Measurements from ENCODE around the gene XIRP1. TPM values are rescaled to one million over a fixed set of nuclear protein-coding genes. Genes with fewer than 3 reads are reported as not detected.
A peak's percentile ranks its signal among the peaks of the same experiment; 100 is the strongest.

The XIRP1 gene
- total and polyA plus RNA-seq, 7 donors, result 0.25 to 1.2 (median 0.62) TPM; not detected in 3

- H3K27ac ChIP-seq, result peak overlapping the region; percentile 97 to 100 (median 100)
- H3K4me3 ChIP-seq, result peak overlapping the region in 2 of 4 donors; percentile 100
- 63 to 74% methylated on average over 18 of the region's 18 CpGs for WGBS, 2 donors
- no peaks in the 10 kb centered on the region for H3K9me3 ChIP-seq
- DNase-seq, result peak; percentile 79
- no peak for TF ChIP-seq CTCF (IDR thresholded peaks at IDR 0.05)
- peak in 1 of 4 donors; percentile 31 for TF ChIP-seq POLR2AphosphoS5 (IDR thresholded peaks at IDR 0.05)
- peaks cover 0 to 40% (median 37%) of the 10 kb centered on the region in 4 donors for H3K4me1 ChIP-seq
- no peaks in the 10 kb centered on the region for H3K36me3 ChIP-seq
- H3K27me3 ChIP-seq, result no peaks in the 10 kb centered on the region
- intact Hi-C loops (cut with DNase I), result loop anchor here (1.0 kb wide), 1 partner anchor 23 kb away; no protein-coding TSS in a partner anchor
These were observed 37.9 kb downstream of the XIRP1 start for GRCh38 chr3:39154280-39155021.

GRCh38 chr3:39153977-39154279 lies 38.5 kb downstream of the XIRP1 start:
- Histone ChIP-seq H3K4me1 (peaks cover 0 to 45% (median 42%) of the 10 kb centered on the region in 4 donors), H3K4me3 (peak overlapping the region; percentile 29 to 100 (median 100)), H3K9me3 (no peaks in the 10 kb centered on the region), H3K36me3 (no peaks in the 10 kb centered on the region), H3K27ac (peak overlapping the region; percentile 97 to 100 (median 100)), H3K27me3 (no peaks in the 10 kb centered on the region)
- intact Hi-C loops (cut with DNase I), result loop anchor here (1.0 kb wide), 1 partner anchor 23 kb away; no protein-coding TSS in a partner anchor
- no peak for DNase-seq
- WGBS, 2 donors, result 36 to 50% methylated on average over 9 of the region's 9 CpGs
- TF ChIP-seq CTCF (IDR thresholded peaks at IDR 0.05) (no peak), POLR2AphosphoS5 (IDR thresholded peaks at IDR 0.05) (no peak), EP300 (IDR thresholded peaks at IDR 0.05) (no peak)

GRCh38 chr3:39150803-39151631 lies 41.4 kb downstream of the XIRP1 start:
- no peak for TF ChIP-seq CTCF (IDR thresholded peaks at IDR 0.05)
- TF ChIP-seq POLR2A (IDR thresholded peaks at IDR 0.05), result no peak
- TF ChIP-seq POLR2AphosphoS5 (IDR thresholded peaks at IDR 0.05), result peak; percentile 36 to 73 (median 63)
- TF ChIP-seq EP300 (IDR thresholded peaks at IDR 0.05), result peak in 2 of 4 donors; percentile 7 to 62
- 45 to 51% methylated on average over 9 of the region's 9 CpGs for WGBS, 2 donors
- intact Hi-C loops (cut with DNase I), result loop anchor here (1.0 kb wide), 1 partner anchor 44 kb away; the partner anchor contains the start of genes GORASP1 and TTC21A
- peaks cover 0 to 6% (median 0%) of the 10 kb centered on the region in 4 donors for H3K36me3 ChIP-seq
- H3K4me3 ChIP-seq, result peak overlapping the region; percentile 90 to 100 (median 100)
- H3K4me1 ChIP-seq, result peaks cover 0 to 74% (median 72%) of the 10 kb centered on the region in 4 donors
- no peaks in the 10 kb centered on the region for H3K9me3 ChIP-seq
- peak; percentile 96 for DNase-seq
- no peaks in the 10 kb centered on the region for H3K27me3 ChIP-seq
- H3K27ac ChIP-seq, result peak overlapping the region; percentile 97 to 100 (median 100)

GRCh38 chr3:39150148-39150802 lies 42.1 kb downstream of the XIRP1 start:
- intact Hi-C loops (cut with DNase I), result no loop called here
- H3K9me3 ChIP-seq, result no peaks in the 10 kb centered on the region

More at GRCh38 chr3:39150148-39150802, 42.1 kb downstream of the XIRP1 start:
- Histone ChIP-seq H3K4me1 (peaks cover 0 to 82% (median 77%) of the 10 kb centered on the region in 4 donors), H3K27ac (peak overlapping the region; percentile 97 to 100 (median 100)), H3K4me3 (peak overlapping the region in 3 of 4 donors; percentile 100), H3K36me3 (peaks cover 0 to 14% (median under 1%) of the 10 kb centered on the region in 4 donors), H3K27me3 (no peaks in the 10 kb centered on the region)
- no peak for DNase-seq
- 54 to 83% methylated on average over 5 of the region's 5 CpGs for WGBS, 2 donors
- no peak for TF ChIP-seq POLR2AphosphoS5 (IDR thresholded peaks at IDR 0.05)
- no peak for TF ChIP-seq POLR2A (IDR thresholded peaks at IDR 0.05)
- TF ChIP-seq CTCF (IDR thresholded peaks at IDR 0.05), result peak in 1 of 4 experiments; percentile 42
